K562 (cell line): ENCODE measurements around the gene LIX1. TPM values are rescaled to one million over a fixed set of nuclear protein-coding genes. Genes with fewer than 3 reads are reported as not detected.

Experiments
- ATAC-seq: fragments of 200-7000 bp; cut with Tn5 transposase; 3 replicates; pipeline ENCODE4 v1.9.1; 2020; ENCODE audit warnings: moderate library complexity
- BruUV-seq: library from RNA; stranded (reverse); fragments of 400-500 nt; replicated peaks from 2 replicates; lab custom pipeline; 2021; lab: Mats Ljungman, UMichigan
- CTCF ChIA-PET: fragments of 300-600 bp; formaldehyde crosslinking; extraction: SDS; loops from one replicate; lab custom pipeline; 2021; ENCODE audit warnings: low intra/inter-chr PET ratio; lab: Yijun Ruan, JAX
- POLR2A ChIA-PET: fragments of 300-600, 350-650 bp; sonication (Branson Sonifier 250); formaldehyde crosslinking; extraction: SDS; loops from one replicate; lab custom pipeline; 2021; ENCODE audit warnings: antibody characterized with exemption, inconsistent platforms; lab: Yijun Ruan, JAX
- DNase-seq, 4 experiments: peaks; one replicate each; pipeline versions ENCODE4 v3.0.0 to v3.0.0-alpha.2; 2011 to 2018; ENCODE audit warnings: low spot score in 3 of 4, mixed read lengths in 3 of 4; ENCODE audit errors: extremely low read depth in 1 of 4
- FAIRE-seq: peaks from 2 replicates; lab custom pipeline; 2011; peaks lifted over from hg19 to GRCh38; lab: Jason Lieb, UNC
- H2AFZ ChIP-seq: 2 replicates; pipeline ENCODE4 v1.6.0; 2011; ENCODE audit warnings: low read depth, low read length, control low read depth, inconsistent platforms
- H3K27ac ChIP-seq: fragments of 200-600 bp; 3 replicates; pipeline ENCODE4 v1.8.0; 2011; ENCODE audit warnings: low read depth, mild to moderate bottlenecking, control low read depth, inconsistent platforms, low read length, moderate library complexity, mixed read lengths; ENCODE audit errors: extremely low read depth
- H3K27me3 ChIP-seq, 2 experiments: fragments of 300-600 bp in 1 of 2; 2 replicates in 1 of 2; 3 replicates in 1 of 2; pipeline versions ENCODE4 v1.6.0 to v1.8.0; 2011; ENCODE audit warnings: inconsistent platforms in 2 of 2, low read length in 2 of 2, mild to moderate bottlenecking in 1 of 2, mixed read lengths in 1 of 2, moderate library complexity in 1 of 2; ENCODE audit not compliant: control insufficient read depth in 2 of 2, insufficient read depth in 2 of 2
- H3K36me3 ChIP-seq: fragments of 300-600 bp; 3 replicates; pipeline ENCODE4 v1.8.0; 2011; ENCODE audit warnings: mild to moderate bottlenecking, low read length, inconsistent platforms; ENCODE audit not compliant: control insufficient read depth, insufficient read depth
- H3K4me1 ChIP-seq, 2 experiments: fragments of 200-600 bp in 1 of 2; replicated peaks in 1 of 2; 2 replicates in 1 of 2; 3 replicates in 1 of 2; pipeline versions ENCODE4 v1.5.1 to v1.8.0; 2011; ENCODE audit warnings: inconsistent platforms in 2 of 2, low read length in 2 of 2, mild to moderate bottlenecking in 1 of 2, mixed read lengths in 1 of 2, moderate library complexity in 1 of 2; ENCODE audit not compliant: control insufficient read depth in 2 of 2, insufficient read depth in 2 of 2
- H3K4me2 ChIP-seq: 2 replicates; pipeline ENCODE4 v1.6.1; 2011; ENCODE audit warnings: low read length, control low read depth, inconsistent platforms, mixed read lengths; ENCODE audit not compliant: insufficient read depth
- H3K4me3 ChIP-seq: fragments of 200-600 bp; sonication (generic), shearing (Covaris generic); 2 replicates; pipeline ENCODE4 v1.5.1; 2016; ENCODE audit warnings: control low read depth, inconsistent platforms
- H3K79me2 ChIP-seq: fragments of 200-600 bp; 3 replicates; pipeline ENCODE4 v1.8.0; 2011; ENCODE audit warnings: low read length, inconsistent platforms; ENCODE audit not compliant: control insufficient read depth, insufficient read depth
- H3K9ac ChIP-seq, 2 experiments: 2 replicates each; pipeline versions ENCODE4 v1.6.0 to v1.6.1; 2011; ENCODE audit warnings: low read depth in 2 of 2, low read length in 2 of 2, control low read depth in 1 of 2, inconsistent platforms in 1 of 2, mild to moderate bottlenecking in 1 of 2, mixed read lengths in 1 of 2; ENCODE audit not compliant: insufficient read depth in 1 of 2
- H3K9me1 ChIP-seq: one replicate; pipeline ENCODE4 v1.6.0; 2011; ENCODE audit warnings: inconsistent platforms, mild to moderate bottlenecking, low read length, moderate library complexity; ENCODE audit not compliant: control insufficient read depth, insufficient read depth
- H3K9me3 ChIP-seq: replicated peaks from 2 replicates; pipeline ENCODE4 v1.5.1; 2011; ENCODE audit warnings: low read depth, low read length, inconsistent platforms; ENCODE audit not compliant: control insufficient read depth, insufficient read depth
- H4K20me1 ChIP-seq: replicated peaks from 2 replicates; pipeline ENCODE4 v1.6.1; 2011; ENCODE audit warnings: low read length, inconsistent platforms, mixed read lengths; ENCODE audit not compliant: control insufficient read depth, insufficient read depth
- AFF4 ChIP-seq: sonication (generic); formaldehyde crosslinking; IDR thresholded peaks from 2 replicates; pipeline ENCODE4 v1.8.0; 2023; ENCODE audit warnings: mild to moderate bottlenecking, missing genetic modification reagents
- ATF4 ChIP-seq: fragments of 450-650 bp; formaldehyde crosslinking; IDR thresholded peaks from 2 replicates; pipeline ENCODE4 v1.4.0; 2022; ENCODE audit warnings: mild to moderate bottlenecking, moderate library complexity
- CREBBP ChIP-seq: IDR thresholded peaks from one replicate; pipeline ENCODE4 v1.6.1; 2012; ENCODE audit warnings: low read depth, mild to moderate bottlenecking, control low read depth, inconsistent platforms, low read length
- ETV5 ChIP-seq: sonication (generic); formaldehyde crosslinking; IDR thresholded peaks from 2 replicates; pipeline ENCODE4 v1.4.0; 2020; ENCODE audit warnings: low read depth, mild to moderate bottlenecking, missing genetic modification reagents
- HCFC1 ChIP-seq: IDR thresholded peaks from 2 replicates; pipeline ENCODE4 v1.6.1; 2012; ENCODE audit warnings: low read depth, low read length, improper control_type of control experiment
- MTA3 ChIP-seq: fragments of 450-650 bp; formaldehyde crosslinking; IDR thresholded peaks from 2 replicates; pipeline ENCODE4 v1.6.1; 2017; ENCODE audit warnings: mild to moderate bottlenecking, borderline replicate concordance
- POLR2AphosphoS5 ChIP-seq: IDR thresholded peaks from 2 replicates; pipeline ENCODE4 v1.6.1; 2011; ENCODE audit warnings: mild to moderate bottlenecking, low read depth, low read length, moderate library complexity; ENCODE audit not compliant: control insufficient read depth, insufficient read depth
- RAD21 ChIP-seq, 2 experiments: fragments of 250-450 bp in 1 of 2; fragments of 450-650 bp in 1 of 2; sonication (Bioruptor Pico) in 1 of 2; formaldehyde crosslinking in 1 of 2; IDR thresholded peaks in 1 of 2; conservative IDR thresholded peaks in 1 of 2; 2 replicates each; pipeline versions ENCODE4 v1.4.0 to v1.8.0; 2020 to 2022; ENCODE audit warnings: mild to moderate bottlenecking in 2 of 2, moderate library complexity in 1 of 2
- SMC3 ChIP-seq: conservative IDR thresholded peaks from 2 replicates; pipeline ENCODE4 v1.6.1; 2011; ENCODE audit warnings: low read depth, low read length, improper control_type of control experiment; ENCODE audit not compliant: insufficient read depth
- SP1 ChIP-seq: sonication (generic); formaldehyde crosslinking; IDR thresholded peaks from 2 replicates; pipeline ENCODE4 v1.8.1; 2022; ENCODE audit warnings: mild to moderate bottlenecking, missing genetic modification reagents
- TSC22D4 ChIP-seq: fragments of 450-650 bp; IDR thresholded peaks from 2 replicates; pipeline ENCODE4 v1.6.1; 2016; ENCODE audit warnings: missing genetic modification characterization, missing biosample characterization, control low read depth
- ZBTB11 ChIP-seq, 3 experiments: fragments of 200-800 bp in 1 of 3; fragments of 250-450 bp in 1 of 3; fragments of 450-650 bp in 1 of 3; sonication (Bioruptor Pico) in 1 of 3; sonication (Bioruptor generic) in 1 of 3; formaldehyde crosslinking in 1 of 3; IDR thresholded peaks; 2 replicates each; pipeline versions ENCODE4 v1.6.1 to v1.8.0; 2016 to 2022; ENCODE audit warnings: mild to moderate bottlenecking in 2 of 3, missing genetic modification characterization in 2 of 3, missing compliant biosample characterization in 1 of 3, moderate library complexity in 1 of 3
- ZKSCAN1 ChIP-seq: fragments of 150-350 bp; IDR thresholded peaks from 2 replicates; pipeline ENCODE4 v1.6.1; 2016; ENCODE audit warnings: low read depth, low read length
- ZNF212 ChIP-seq: fragments of 450-650 bp; formaldehyde crosslinking; IDR thresholded peaks from 2 replicates; pipeline ENCODE4 v1.4.0; 2020; ENCODE audit warnings: mild to moderate bottlenecking
- WGBS: fragments of 100-300 bp; shearing (Covaris generic); methylation state at CpG from one replicate; pipeline ENCODE4 v1.1.6; 2016; ENCODE audit warnings: low coverage, mixed read lengths; ENCODE audit not compliant: insufficient coverage; ENCODE audit errors: missing lambda C conversion rate; 5-methylcytosine and 5-hydroxymethylcytosine counted together
- in situ Hi-C: fragments of 300-500 bp; cut with MboI; formaldehyde crosslinking; loops from 4 replicates; pipeline ENCODE4 v1.15.0; 2018; ENCODE audit warnings: inconsistent platforms, mixed read lengths
- intact Hi-C: fragments of 100-400 bp; cut with micrococcal nuclease; formaldehyde crosslinking; loops from 2 replicates; pipeline ENCODE4 v1.14.2; 2022
- polyA plus RNA-seq, 8 experiments: library from polyadenylated mRNA; depleted of rRNA in 4 of 8; stranded (reverse) in 5 of 8; unstranded in 3 of 8; fragments of >200 nt; fragmentation: Nextera tagmentation in 2 of 8; fragmentation: Illumina TruSeq in 1 of 8; extraction: Ambion mirVana in 2 of 8; extraction: Trizol in 1 of 8; gene quantifications; 2 replicates each; pipeline versions ENCODE4 v1.2.1 to v1.2.3, GENCODE V29; 2011 to 2014; ENCODE audit warnings: inconsistent platforms in 1 of 8, missing spikeins in 1 of 8
- total RNA-seq, 7 experiments: library from RNA; depleted of rRNA in 6 of 7; stranded (reverse); fragments of >200 nt in 6 of 7; fragmentation: Illumina TruSeq in 2 of 7; extraction: Trizol in 2 of 7; gene quantifications; 2 replicates each; pipeline versions ENCODE4 v1.2.1 to v1.2.3, GENCODE V29; 2011 to 2021; ENCODE audit warnings: low replicate concordance in 1 of 7

Gene LIX1
- total and polyA plus RNA-seq, 9 of the 15 experiments (the other 6 are each of a cell fraction or from before 2014, with no cell fraction given), result 0.01 to 0.18 TPM; not detected in 7

GRCh38 chr5:97136475-97136874, 5.9 kb downstream of the LIX1 start:
- BruUV-seq, result no TSS peak
- ATAC-seq (no peak), DNase-seq (no peak), FAIRE-seq (no peak)
- ChIA-PET POLR2A (interaction anchor here (2.0 kb wide), 1 partner anchor 9 kb away, joined by 9 read pairs; no protein-coding TSS in a partner anchor), CTCF (no interaction called here)
- H3K79me2 ChIP-seq, result no peaks in the 10 kb centered on the region
- H3K4me1 ChIP-seq, result no peaks in the 10 kb centered on the region
- no peak overlapping the region for H3K9ac ChIP-seq
- H3K27ac ChIP-seq, result no peak overlapping the region
- H3K27me3 ChIP-seq, result no peaks in the 10 kb centered on the region
- H3K4me2 ChIP-seq, result no peak overlapping the region
- H4K20me1 ChIP-seq, result no peaks in the 10 kb centered on the region
- no peaks in the 10 kb centered on the region for H3K36me3 ChIP-seq
- H3K4me3 ChIP-seq, result no peak overlapping the region
- intact Hi-C loops, result no loop called here
- no peaks in the 10 kb centered on the region for H3K9me1 ChIP-seq
- WGBS, result 40% methylated on average over 4 of the region's 4 CpGs
- H3K9me3 ChIP-seq, result no peaks in the 10 kb centered on the region
- H2AFZ ChIP-seq, result no peak overlapping the region
- in situ Hi-C loops, result loop anchor here (5.0 kb wide), 1 partner anchor 89 kb away; no protein-coding TSS in a partner anchor
- TF ChIP-seq CREBBP (no peak), ZNF212 (CRISPR knock-in tag) (no peak), AFF4 (CRISPR knock-in tag) (no peak), ATF4 (CRISPR knock-in tag) (no peak), POLR2AphosphoS5 (no peak), ZKSCAN1 (no peak), HCFC1 (no peak), MTA3 (no peak), ZBTB11 (CRISPR knock-in tag; IDR thresholded peaks at IDR 0.05) (no peak), TSC22D4 (no peak), ETV5 (CRISPR knock-in tag) (no peak), RAD21 (CRISPR knock-in tag; conservative IDR thresholded peaks at IDR 0.05 in 1 of 2, IDR thresholded peaks at IDR 0.05 in 1 of 2) (no peak), SP1 (CRISPR knock-in tag) (no peak), SMC3 (no peak)
